BJ (cell line): ENCODE data around the gene SLC30A3. TPM values are rescaled to one million over a fixed set of nuclear protein-coding genes. Genes with fewer than 3 reads are reported as not detected.

Experiments
- CTCF ChIA-PET: fragments of 350-600 bp; formaldehyde crosslinking; extraction: SDS; loops from one replicate; lab custom pipeline; 2021; ENCODE audit warnings: antibody characterized with exemption, inconsistent platforms; lab: Yijun Ruan, JAX
- POLR2A ChIA-PET: fragments of 300-600 bp; sonication (Branson Sonifier 250); formaldehyde crosslinking; extraction: SDS; loops from one replicate; lab custom pipeline; 2021; ENCODE audit warnings: antibody characterized with exemption; lab: Charles Lee
- DNase-seq: peaks from one replicate; pipeline ENCODE4 v3.0.0-alpha.2; 2011; ENCODE audit warnings: low read depth
- H3K27me3 ChIP-seq: 2 replicates; pipeline ENCODE4 v1.6.0; 2011; ENCODE audit warnings: low read length; ENCODE audit not compliant: control insufficient read depth, insufficient read depth
- H3K36me3 ChIP-seq: 2 replicates; pipeline ENCODE4 v1.5.1; 2011; ENCODE audit warnings: low read length; ENCODE audit not compliant: control insufficient read depth, insufficient read depth
- H3K4me3 ChIP-seq: 2 replicates; pipeline ENCODE4 v1.5.1; 2011; ENCODE audit warnings: low read depth, mild to moderate bottlenecking, control low read depth, low read length
- CTCF ChIP-seq: IDR thresholded peaks from 2 replicates; pipeline ENCODE4 v1.5.1; 2011; ENCODE audit warnings: low read depth, mild to moderate bottlenecking, control low read depth, inconsistent platforms, low read length, moderate library complexity; ENCODE audit not compliant: insufficient read depth
- polyA plus RNA-seq: library from polyadenylated mRNA; depleted of rRNA; stranded (reverse); fragments of >200 nt; gene quantifications from 2 replicates; pipeline ENCODE4 v1.2.3, GENCODE V29; 2011

Gene SLC30A3
- polyA plus RNA-seq, 1 experiment: 0.10 TPM

GRCh38 chr2:27264253-27264752 is 1.5 kb upstream of the SLC30A3 start:
- DNase-seq: no peak
- no peak overlapping the region for H3K4me3 ChIP-seq
- no peaks in the 10 kb centered on the region for H3K36me3 ChIP-seq
- CTCF ChIA-PET: interaction anchor here (0.6 to 7.9 kb wide), 11 partner anchors 9 to 130 kb away, joined by 3 to 64 read pairs (median 4); partner anchors contain the start of gene TRIM54
- no peak for TF ChIP-seq CTCF
- peaks cover 60% of the 10 kb centered on the region for H3K27me3 ChIP-seq
- POLR2A ChIA-PET: no interaction called here

GRCh38 chr2:27263287-27264252 is 723 bp upstream of the SLC30A3 start:
- ChIA-PET CTCF (interaction anchor here (1.3 to 7.9 kb wide), 5 partner anchors 14 to 130 kb away, joined by 3 to 64 read pairs (median 4); partner anchors contain the start of gene TRIM54), POLR2A (no interaction called here)

GRCh38 chr2:27261926-27262298 is 935 bp downstream of the SLC30A3 start:
- H3K27me3 ChIP-seq: peaks cover 56% of the 10 kb centered on the region
- TF ChIP-seq CTCF: no peak
- no peak overlapping the region for H3K4me3 ChIP-seq
- CTCF ChIA-PET: interaction anchor here (0.6 to 7.9 kb wide), 2 partner anchors 17 to 20 kb away, joined by 3 to 64 read pairs; partner anchors contain the start of gene TRIM54
- H3K36me3 ChIP-seq: no peaks in the 10 kb centered on the region
- DNase-seq: no peak
- POLR2A ChIA-PET: no interaction called here

More at GRCh38 chr2:27263287-27264252, 723 bp upstream of the SLC30A3 start:
- peak overlapping the region; percentile 7; the same call in 1 of the 2 replicates for H3K4me3 ChIP-seq
- DNase-seq: no peak
- no peaks in the 10 kb centered on the region for H3K36me3 ChIP-seq
- H3K27me3 ChIP-seq: peaks cover 59% of the 10 kb centered on the region
- TF ChIP-seq CTCF: no peak

DNA sequence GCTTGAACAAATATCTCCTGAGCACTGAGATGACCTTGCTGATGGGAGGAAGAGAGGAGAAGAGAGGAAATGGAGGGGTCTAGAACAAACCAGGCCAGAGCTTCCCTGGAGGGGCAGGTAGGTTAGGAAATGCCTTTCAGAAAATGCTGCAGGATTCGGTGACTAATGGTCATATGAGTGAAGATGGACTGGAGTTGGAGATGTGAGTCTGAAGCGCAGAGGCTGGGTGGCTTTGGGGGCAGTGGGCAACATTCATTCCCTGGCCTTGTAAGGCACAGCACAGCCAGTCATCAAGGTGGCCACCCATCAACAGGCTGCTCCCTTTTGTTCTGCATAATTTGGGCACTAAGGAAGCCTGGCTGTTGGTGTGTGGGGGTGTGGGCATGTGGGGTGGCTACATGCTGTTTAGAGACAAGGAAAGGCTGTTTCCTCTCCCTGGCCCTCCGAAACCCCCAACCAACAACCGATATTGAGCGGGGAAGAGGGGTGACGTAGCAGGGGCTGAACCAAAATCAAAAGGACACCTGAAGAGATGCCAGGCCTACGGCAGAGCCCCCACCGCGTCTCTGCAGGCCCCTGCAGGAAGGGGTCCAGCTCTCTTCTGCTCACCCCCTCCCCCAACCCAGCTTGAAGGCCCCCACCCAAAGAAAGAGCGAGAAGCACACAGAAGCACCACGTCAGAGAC is 1.5 kb downstream of the SLC30A3 start:
- no peak overlapping the region for H3K4me3 ChIP-seq
- CTCF ChIA-PET: interaction anchor here (7.9 kb wide), 1 partner anchor 20 kb away, joined by 64 read pairs; the partner anchor contains the start of gene TRIM54
- no peaks in the 10 kb centered on the region for H3K36me3 ChIP-seq
- peaks cover 55% of the 10 kb centered on the region for H3K27me3 ChIP-seq
- DNase-seq: no peak
- POLR2A ChIA-PET: no interaction called here
- TF ChIP-seq CTCF: no peak
